ENCODE data around the gene TMCO4. TPM values are rescaled to one million over a fixed set of nuclear protein-coding genes. Genes with fewer than 3 reads are reported as not detected.

The TMCO4 gene
- total and polyA plus RNA-seq, 2 of the 8 experiments (the other 6 are each of a cell fraction or from before 2014, with no cell fraction given): 3.0 to 3.1 TPM

- POLR2A ChIA-PET (ENCODE audit: partially characterized antibody): no interaction called here
- Histone ChIP-seq H2BK5ac (ENCODE audit: low read depth, low read length) (no peak overlapping the region), H3K56ac (replicated peaks; ENCODE audit: insufficient read length, low read depth, low read length) (no peak overlapping the region), H3K79me2 (ENCODE audit: control insufficient read depth in 1 of 2, insufficient read depth in 2 of 2, low read length in 2 of 2) (no peaks in the 10 kb centered on the region), H4K91ac (replicated peaks; ENCODE audit: insufficient read length, low read length) (no peak overlapping the region), H3K18ac (ENCODE audit: extremely low read depth, low read length) (no peak overlapping the region), H2BK12ac (ENCODE audit: low read depth, low read length) (no peak overlapping the region), H3K9me3 (ENCODE audit: insufficient read depth in 2 of 2, low read depth in 1 of 2, low read length in 1 of 2) (no peaks in the 10 kb centered on the region), H3K27me3 (replicated peaks in 1 of 4; ENCODE audit: control insufficient read depth in 3 of 4, extremely low read depth in 1 of 4, insufficient read depth in 3 of 4, low read length in 3 of 4) (peaks cover 0 to 13% (median 7%) of the 10 kb centered on the region in 4 experiments; a peak in 4 of 7 replicates), H2AK5ac (ENCODE audit: low read depth, low read length) (no peak overlapping the region), H2AFZ (ENCODE audit: low read length) (no peak overlapping the region), H3K14ac (ENCODE audit: insufficient read length) (no peak overlapping the region), H3K9ac (replicated peaks in 1 of 4; ENCODE audit: extremely low read depth in 1 of 4, low read depth in 3 of 4, low read length in 3 of 4) (no peak overlapping the region), H3K4me2 (ENCODE audit: insufficient read depth in 1 of 2, low read depth in 2 of 2, low read length in 2 of 2) (no peak overlapping the region), H3K79me1 (ENCODE audit: low read depth, low read length) (no peaks in the 10 kb centered on the region), H3K27ac (ENCODE audit: low read depth, low read length) (no peak overlapping the region), H3K4me3 (ENCODE audit: extremely low read depth in 1 of 4, insufficient read depth in 2 of 4, low read depth in 3 of 4, low read length in 4 of 4) (no peak overlapping the region), H2BK15ac (ENCODE audit: low read length) (no peak overlapping the region), H3K4ac (replicated peaks; ENCODE audit: insufficient read length, low read depth, low read length) (no peak overlapping the region), H3K36me3 (ENCODE audit: control insufficient read depth in 2 of 4, insufficient read depth in 4 of 4, low read length in 3 of 4) (no peaks in the 10 kb centered on the region), H3K4me1 (replicated peaks in 1 of 4; ENCODE audit: control insufficient read depth in 3 of 4, insufficient read depth in 4 of 4, low read length in 3 of 4) (peaks cover 0 to 6% (median 4%) of the 10 kb centered on the region in 4 experiments; a peak in 5 of 7 replicates), H2BK20ac (ENCODE audit: low read length) (no peak overlapping the region), H3K23ac (ENCODE audit: insufficient read length) (no peak overlapping the region), H4K8ac (ENCODE audit: extremely low read depth, insufficient read depth, low read length) (no peak overlapping the region), H4K20me1 (replicated peaks in 1 of 2; ENCODE audit: control insufficient read depth in 1 of 2, insufficient read depth in 2 of 2, low read length in 2 of 2) (no peaks in the 10 kb centered on the region), H4K5ac (ENCODE audit: insufficient read length, low read depth, low read length) (no peak overlapping the region), H2BK120ac (replicated peaks; ENCODE audit: low read depth, low read length) (no peak overlapping the region), H3K23me2 (ENCODE audit: low read depth, low read length) (no peaks in the 10 kb centered on the region)
- FAIRE-seq (no peak), DNase-seq (ENCODE audit: low read depth in 1 of 2, low spot score in 2 of 2) (no peak)
- CTCF ChIA-PET (ENCODE audit: partially characterized antibody): no interaction called here
- TF ChIP-seq CBX5 (IDR thresholded peaks at IDR 0.05; ENCODE audit: low read depth, low read length): no peak
- no peak for TF ChIP-seq NRF1 (IDR thresholded peaks at IDR 0.05; ENCODE audit: low read depth, low read length)
- no peak for TF ChIP-seq EP300 (IDR thresholded peaks at IDR 0.05; ENCODE audit: borderline replicate concordance in 1 of 2, low read depth in 2 of 2, low read length in 2 of 2)
- TF ChIP-seq GABPA (IDR thresholded peaks at IDR 0.05; ENCODE audit: borderline replicate concordance, insufficient read depth, low read length): no peak
- TF ChIP-seq SIRT6 (IDR thresholded peaks at IDR 0.05; ENCODE audit: low read length): no peak
- TF ChIP-seq TAF7 (optimal IDR thresholded peaks at IDR 0.05; ENCODE audit: borderline replicate concordance, low read depth, low read length): no peak
- no peak for TF ChIP-seq RBBP5 (IDR thresholded peaks at IDR 0.05; ENCODE audit: borderline replicate concordance, low read depth, low read length)
- TF ChIP-seq SP1 (IDR thresholded peaks at IDR 0.05; ENCODE audit: low read depth, low read length): no peak
- TF ChIP-seq TAF1 (IDR thresholded peaks at IDR 0.05; ENCODE audit: low read depth, low read length): no peak
- TF ChIP-seq MAX (IDR thresholded peaks at IDR 0.05): no peak
- TF ChIP-seq CBX8 (IDR thresholded peaks at IDR 0.05; ENCODE audit: borderline replicate concordance, low read depth, low read length): no peak
- TF ChIP-seq RAD21 (IDR thresholded peaks at IDR 0.05 in 1 of 2, conservative IDR thresholded peaks at IDR 0.05 in 1 of 2; ENCODE audit: low read depth in 2 of 2, low read length in 2 of 2): no peak
- 90% methylated on average over 4 of the region's 4 CpGs; no CpG with 5 or more reads in 1 of the 2 experiments for WGBS, 2 experiments (ENCODE audit: extremely low coverage in 1 of 2, insufficient coverage in 1 of 2, insufficient read length in 1 of 2, insufficient replicate concordance in 2 of 2, low coverage in 1 of 2, low lambda C conversion rate in 2 of 2, missing lambda C conversion rate in 1 of 2)
Observed at GRCh38 chr1:19794583-19794982, 5.1 kb downstream of the TMCO4 start.

Measured in H1 (cell line).